Gastrocnemius medialis (tissue), 4 donors: ENCODE data around the gene FAM227B. TPM values are rescaled to one million over a fixed set of nuclear protein-coding genes. Genes with fewer than 3 reads are reported as not detected.
"Not testable (repeated sequence)": the region's sequence is repeated elsewhere in the genome, so short reads cannot be mapped to it uniquely, and the experiment has no call there.

Experiments
- ATAC-seq, 2 donors: fragments of 150-250 bp; one replicate each; pipeline ENCODE4 v1.9.1; 2016
- DNase-seq, 2 donors: peaks; one replicate each; pipeline ENCODE4 v3.0.0-alpha.2; 2019
- H3K27ac ChIP-seq, 4 donors: fragments of 200-600 bp; sonication (generic); 1 replicate in 1 of 4; 2 replicates in 3 of 4; pipeline ENCODE4 v1.5.1; 2016 to 2018; ENCODE audit warnings: mild to moderate bottlenecking in 2 of 4, moderate library complexity in 1 of 4
- H3K27me3 ChIP-seq, 3 donors: fragments of 200-600 bp; sonication (generic) in 2 of 3; 1 replicate in 1 of 3; 2 replicates in 2 of 3; pipeline versions ENCODE4 v1.5.1 to v1.6.0; 2016 to 2019; ENCODE audit warnings: mild to moderate bottlenecking in 1 of 3, moderate library complexity in 1 of 3
- H3K36me3 ChIP-seq, 2 donors: fragments of 200-600 bp; sonication (generic) in 1 of 2; one replicate each; pipeline ENCODE4 v1.5.1; 2017 to 2018
- H3K4me1 ChIP-seq, 2 donors: fragments of 200-600 bp; sonication (generic) in 1 of 2; one replicate each; pipeline ENCODE4 v1.5.1; 2016 to 2017; ENCODE audit warnings: mild to moderate bottlenecking in 2 of 2
- H3K4me3 ChIP-seq, 4 donors: fragments of 200-600 bp; sonication (generic) in 3 of 4; 1 replicate in 1 of 4; 2 replicates in 3 of 4; pipeline ENCODE4 v1.5.1; 2016 to 2019; ENCODE audit warnings: mild to moderate bottlenecking in 2 of 4
- H3K9me3 ChIP-seq, 3 donors: fragments of 200-600 bp; sonication (generic) in 2 of 3; 1 replicate in 1 of 3; 2 replicates in 2 of 3; pipeline ENCODE4 v1.5.1; 2016 to 2019
- POLR2A ChIP-seq, 2 donors: fragments of 450-650 bp; IDR thresholded peaks; one replicate each; pipeline ENCODE4 v1.6.1; 2017; ENCODE audit warnings: antibody characterized with exemption in 2 of 2, mild to moderate bottlenecking in 2 of 2, moderate library complexity in 2 of 2
- in situ Hi-C, 4 donors: fragments of 200-750 bp; cut with MboI; loops; one replicate each; pipeline versions ENCODE4 v1.15.0 to v1.8.0; 2017; ENCODE audit warnings: low sequenced_read_pairs in 4 of 4
- intact Hi-C: fragments of 100-400 bp; cut with DNase I; formaldehyde crosslinking; loops from one replicate; pipeline ENCODE4 v1.15.1; 2023; ENCODE audit warnings: low total_unique reads
- total RNA-seq, 4 donors: library from RNA; depleted of rRNA; stranded (reverse); fragments of >200 nt; gene quantifications; one replicate each; pipeline versions ENCODE4 v1.1.0 to v1.2.3, GENCODE V29; 2016
- TF ChIP-seq, protein P1 (sequence below), 5 experiments: fragments of 450-650 bp in 3 of 5; fragments of 200-600 bp in 2 of 5; sonication (generic) in 2 of 5; IDR thresholded peaks in 4 of 5; conservative IDR thresholded peaks in 1 of 5; 1 replicate in 4 of 5; 2 replicates in 1 of 5; pipeline ENCODE4 v1.5.1; 2016 to 2019; ENCODE audit warnings: antibody characterized with exemption in 5 of 5, mild to moderate bottlenecking in 3 of 5, moderate library complexity in 3 of 5

The FAM227B gene
- total RNA-seq, 4 donors from 2014 or later, result 7.5 to 15.4 (median 11.7) TPM

DNA sequence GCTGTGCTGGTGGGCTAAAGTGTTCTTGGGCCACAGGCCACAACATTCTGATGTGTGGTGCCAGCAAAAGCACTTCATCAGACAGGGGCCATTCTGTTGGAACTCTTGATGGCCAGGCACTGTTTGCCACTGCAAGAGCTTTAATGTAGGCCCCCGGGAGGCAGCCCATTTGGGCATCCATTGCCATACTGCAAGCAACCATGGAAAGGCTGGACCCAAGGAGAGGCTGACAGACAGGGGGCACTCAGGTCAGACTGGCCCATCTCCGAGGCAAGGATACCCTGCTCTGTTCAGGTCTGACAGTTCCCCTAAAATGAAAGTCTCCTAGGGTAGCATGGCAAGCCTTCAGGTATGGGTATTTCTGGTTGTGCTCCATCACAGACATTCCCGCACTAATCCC lies 64.2 kb downstream of the FAM227B start:
- DNase-seq, result no peak
- Histone ChIP-seq H3K4me3 (no peak overlapping the region), H3K4me1 (no peaks in the 10 kb centered on the region), H3K36me3 (peaks cover 0 to 6% of the 10 kb centered on the region in 2 donors), H3K9me3 (peaks cover 0 to 4% (median 0%) of the 10 kb centered on the region in 3 donors), H3K27ac (no peak overlapping the region), H3K27me3 (no peaks in the 10 kb centered on the region)
- TF ChIP-seq, protein P1, sequence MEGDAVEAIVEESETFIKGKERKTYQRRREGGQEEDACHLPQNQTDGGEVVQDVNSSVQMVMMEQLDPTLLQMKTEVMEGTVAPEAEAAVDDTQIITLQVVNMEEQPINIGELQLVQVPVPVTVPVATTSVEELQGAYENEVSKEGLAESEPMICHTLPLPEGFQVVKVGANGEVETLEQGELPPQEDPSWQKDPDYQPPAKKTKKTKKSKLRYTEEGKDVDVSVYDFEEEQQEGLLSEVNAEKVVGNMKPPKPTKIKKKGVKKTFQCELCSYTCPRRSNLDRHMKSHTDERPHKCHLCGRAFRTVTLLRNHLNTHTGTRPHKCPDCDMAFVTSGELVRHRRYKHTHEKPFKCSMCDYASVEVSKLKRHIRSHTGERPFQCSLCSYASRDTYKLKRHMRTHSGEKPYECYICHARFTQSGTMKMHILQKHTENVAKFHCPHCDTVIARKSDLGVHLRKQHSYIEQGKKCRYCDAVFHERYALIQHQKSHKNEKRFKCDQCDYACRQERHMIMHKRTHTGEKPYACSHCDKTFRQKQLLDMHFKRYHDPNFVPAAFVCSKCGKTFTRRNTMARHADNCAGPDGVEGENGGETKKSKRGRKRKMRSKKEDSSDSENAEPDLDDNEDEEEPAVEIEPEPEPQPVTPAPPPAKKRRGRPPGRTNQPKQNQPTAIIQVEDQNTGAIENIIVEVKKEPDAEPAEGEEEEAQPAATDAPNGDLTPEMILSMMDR (IDR thresholded peaks at IDR 0.05 in 4 of 5, conservative IDR thresholded peaks at IDR 0.05 in 1 of 5), result no peak
- TF ChIP-seq POLR2A (IDR thresholded peaks at IDR 0.05), result no peak
- intact Hi-C loops, result no loop called here
- in situ Hi-C loops, result no loop called here
- no peak for ATAC-seq

GRCh38 chr15:49550342-49550741 lies 70.3 kb downstream of the FAM227B start:
- in situ Hi-C loops, H3K9me3 ChIP-seq, DNase-seq, H3K4me1 ChIP-seq, H3K36me3 ChIP-seq, H3K4me3 ChIP-seq, ATAC-seq, intact Hi-C loops, H3K27me3 ChIP-seq, H3K27ac ChIP-seq: not testable (repeated sequence)

GRCh38 chr15:49538520-49538919 lies 82.1 kb downstream of the FAM227B start:
- Histone ChIP-seq H3K27me3 (no peaks in the 10 kb centered on the region), H3K4me3 (no peak overlapping the region), H3K9me3 (no peaks in the 10 kb centered on the region), H3K4me1 (no peaks in the 10 kb centered on the region), H3K27ac (no peak overlapping the region), H3K36me3 (no peaks in the 10 kb centered on the region)
- intact Hi-C loops (loop anchor here (5.0 kb wide), 1 partner anchor 1904 kb away; no protein-coding TSS in a partner anchor), in situ Hi-C loops (no loop called here)
- ATAC-seq (no peak), DNase-seq (no peak)
- TF ChIP-seq, protein P1 (IDR thresholded peaks at IDR 0.05 in 4 of 5, conservative IDR thresholded peaks at IDR 0.05 in 1 of 5), result no peak
- TF ChIP-seq POLR2A (IDR thresholded peaks at IDR 0.05), result no peak

DNA sequence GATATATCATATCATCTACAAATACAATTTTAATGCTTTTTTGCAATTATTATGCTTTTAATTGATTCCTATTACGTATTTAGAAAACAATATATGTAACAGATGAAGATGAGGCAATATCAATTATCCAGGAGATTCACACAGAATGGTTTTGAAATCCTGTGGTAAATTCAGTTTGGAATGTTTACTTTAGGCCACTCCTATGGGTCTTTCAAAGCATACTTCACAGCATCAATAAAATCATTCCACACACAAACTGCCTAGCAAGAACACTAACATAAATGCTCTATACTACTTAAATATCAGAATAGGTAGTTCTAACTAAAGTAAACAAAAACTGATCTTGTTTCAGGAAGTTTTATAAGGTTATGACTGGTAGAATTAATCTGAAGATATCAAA lies 90.5 kb downstream of the FAM227B start:
- H3K4me3 ChIP-seq, result no peak overlapping the region
- no peaks in the 10 kb centered on the region for H3K27me3 ChIP-seq
- in situ Hi-C loops (no loop called here), intact Hi-C loops (no loop called here)
- H3K27ac ChIP-seq, result no peak overlapping the region
- TF ChIP-seq, protein P1 (IDR thresholded peaks at IDR 0.05 in 4 of 5, conservative IDR thresholded peaks at IDR 0.05 in 1 of 5), result no peak
- no peak for TF ChIP-seq POLR2A (IDR thresholded peaks at IDR 0.05)
- H3K9me3 ChIP-seq, result peaks cover 0 to 3% (median 0%) of the 10 kb centered on the region in 3 donors
- H3K36me3 ChIP-seq, result no peaks in the 10 kb centered on the region
- DNase-seq (no peak), ATAC-seq (no peak)
- H3K4me1 ChIP-seq, result no peaks in the 10 kb centered on the region

- intact Hi-C loops (no loop called here), in situ Hi-C loops (no loop called here)
- Histone ChIP-seq H3K27ac (no peak overlapping the region), H3K9me3 (peaks cover 0 to 3% (median 0%) of the 10 kb centered on the region in 3 donors), H3K36me3 (no peaks in the 10 kb centered on the region), H3K4me1 (no peaks in the 10 kb centered on the region), H3K27me3 (no peaks in the 10 kb centered on the region), H3K4me3 (no peak overlapping the region)
- DNase-seq (no peak), ATAC-seq (no peak)
- TF ChIP-seq, protein P1 (IDR thresholded peaks at IDR 0.05 in 4 of 5, conservative IDR thresholded peaks at IDR 0.05 in 1 of 5), result no peak
- no peak for TF ChIP-seq POLR2A (IDR thresholded peaks at IDR 0.05)
These were observed 92.3 kb downstream of the FAM227B start for GRCh38 chr15:49528289-49528688.
